Effector memory CD8-positive, alpha-beta T cell (primary cell): ENCODE results near the gene SPA17.

ENCODE experiments used
- ATAC-seq: fragments of 150-1000 bp; cut with Tn5 transposase; replicated peaks from 2 replicates; pipeline ENCODE4 v1.10.0; 2021; ENCODE audit warnings: mild to moderate bottlenecking, moderate library complexity
- DNase-seq, 3 experiments: peaks; one replicate each; pipeline ENCODE4 v3.0.0; 2021
- H3K27ac Mint-ChIP-seq, 2 donors: one replicate each; pipeline ENCODE4 v1.8.0; 2022; ENCODE audit warnings: mild to moderate bottlenecking in 2 of 2, mixed read lengths in 2 of 2, moderate library complexity in 2 of 2
- H3K27me3 Mint-ChIP-seq, 2 donors: one replicate each; pipeline ENCODE4 v1.8.0; 2022; ENCODE audit warnings: mixed read lengths in 2 of 2
- H3K36me3 Mint-ChIP-seq: one replicate; pipeline ENCODE4 v1.8.0; 2022; ENCODE audit warnings: mild to moderate bottlenecking, moderate library complexity, mixed read lengths; ENCODE audit not compliant: insufficient read depth
- H3K4me1 Mint-ChIP-seq, 2 donors: one replicate each; pipeline ENCODE4 v1.8.0; 2022; ENCODE audit warnings: low read depth in 2 of 2, mixed read lengths in 2 of 2
- H3K4me3 Mint-ChIP-seq, 2 donors: one replicate each; pipeline ENCODE4 v1.8.0; 2022; ENCODE audit warnings: mild to moderate bottlenecking in 2 of 2, mixed read lengths in 2 of 2, moderate library complexity in 2 of 2
- H3K9me3 Mint-ChIP-seq, 2 donors: one replicate each; pipeline ENCODE4 v1.8.0; 2022; ENCODE audit warnings: mixed read lengths in 2 of 2

The SPA17 gene

GRCh38 chr11:124739479-124740276 is 66.0 kb downstream of the SPA17 start, which contains the start of gene NRGN:
NRGN (plus strand) TSS chr11:124739942; CDS start chr11:124740085, 143 bp downstream.
- DNase-seq (peak; percentile 71 to 73 (median 72)), ATAC-seq (peak; percentile 88)
- Mint-ChIP-seq H3K27me3 (peaks cover 23 to 43% of the 10 kb centered on the region in 2 donors), H3K9me3 (no peaks in the 10 kb centered on the region), H3K36me3 (peaks cover 6% of the 10 kb centered on the region), H3K27ac (peak within 1 kb of the TSS in 1 of 2 donors; percentile 18), H3K4me1 (peaks cover 12 to 18% of the 10 kb centered on the region in 2 donors), H3K4me3 (peak within 1 kb of the TSS; percentile 80 to 88)

GRCh38 chr11:124740277-124740882 is 66.7 kb downstream of the SPA17 start:
- H3K4me3 Mint-ChIP-seq: peak overlapping the region; percentile 80 to 88
- peaks cover 23 to 43% of the 10 kb centered on the region in 2 donors for H3K27me3 Mint-ChIP-seq
- no peaks in the 10 kb centered on the region for H3K9me3 Mint-ChIP-seq
- ATAC-seq (peak; percentile 69), DNase-seq (peak; percentile 40 to 48 (median 48))
- H3K4me1 Mint-ChIP-seq: peaks cover 12 to 21% of the 10 kb centered on the region in 2 donors
- peaks cover 6% of the 10 kb centered on the region for H3K36me3 Mint-ChIP-seq
- H3K27ac Mint-ChIP-seq: no peak overlapping the region

DNA sequence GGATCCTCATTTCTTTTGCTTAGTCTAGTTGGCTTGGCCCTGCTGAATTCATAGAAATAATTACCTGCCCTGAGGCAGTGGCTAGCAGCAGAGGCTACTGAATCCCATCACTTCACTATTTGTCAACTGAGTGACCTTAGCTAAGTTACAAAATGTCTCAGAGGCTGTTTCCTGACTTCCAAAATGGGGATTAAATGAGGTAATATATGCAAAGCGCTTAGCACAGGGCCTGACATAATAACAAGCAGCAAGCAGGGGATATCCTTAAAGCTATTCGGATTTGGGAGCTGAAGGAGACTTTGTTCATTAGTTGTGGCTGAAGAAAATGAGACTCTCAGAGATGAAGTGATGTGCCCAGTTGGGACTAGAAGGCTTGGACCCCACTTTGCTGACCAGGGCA is 68.9 kb downstream of the SPA17 start:
- Mint-ChIP-seq H3K4me3 (no peak overlapping the region), H3K36me3 (peaks cover 9% of the 10 kb centered on the region), H3K4me1 (peaks cover 17 to 27% of the 10 kb centered on the region in 2 donors), H3K9me3 (no peaks in the 10 kb centered on the region), H3K27me3 (peaks cover 23 to 34% of the 10 kb centered on the region in 2 donors), H3K27ac (no peak overlapping the region)
- ATAC-seq (no peak), DNase-seq (no peak)

- no peaks in the 10 kb centered on the region for H3K9me3 Mint-ChIP-seq
These were observed 69.3 kb downstream of the SPA17 start for GRCh38 chr11:124743050-124743449.

DNA sequence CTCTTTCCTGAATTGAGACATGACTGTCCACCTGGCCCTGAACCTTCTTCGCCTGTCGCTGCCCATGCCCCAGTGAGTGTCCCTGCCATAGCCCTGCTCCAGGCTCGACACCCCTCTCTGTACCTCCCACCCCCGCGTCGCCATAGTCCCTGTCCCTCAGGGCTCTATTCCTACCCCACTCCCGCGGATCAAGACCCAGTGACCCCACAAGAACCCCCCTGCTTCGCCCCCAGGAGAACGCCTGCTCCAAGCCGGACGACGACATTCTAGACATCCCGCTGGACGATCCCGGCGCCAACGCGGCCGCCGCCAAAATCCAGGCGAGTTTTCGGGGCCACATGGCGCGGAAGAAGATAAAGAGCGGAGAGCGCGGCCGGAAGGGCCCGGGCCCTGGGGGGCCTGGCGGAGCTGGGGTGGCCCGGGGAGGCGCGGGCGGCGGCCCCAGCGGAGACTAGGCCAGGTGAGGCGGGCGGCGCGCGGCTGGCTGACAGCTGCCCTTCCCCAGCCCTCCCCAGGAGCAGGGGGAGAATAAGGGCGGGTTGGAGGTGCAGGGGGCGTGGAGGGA is 71.6 kb downstream of the SPA17 start:
- ATAC-seq: no peak

More at GRCh38 chr11:124743050-124743449, 69.3 kb downstream of the SPA17 start:
- peaks cover 9% of the 10 kb centered on the region for H3K36me3 Mint-ChIP-seq
- H3K27ac Mint-ChIP-seq: no peak overlapping the region
- DNase-seq (no peak), ATAC-seq (no peak)
- H3K27me3 Mint-ChIP-seq: peaks cover 23 to 34% of the 10 kb centered on the region in 2 donors
- no peak overlapping the region for H3K4me3 Mint-ChIP-seq
- H3K4me1 Mint-ChIP-seq: peaks cover 17 to 27% of the 10 kb centered on the region in 2 donors

GRCh38 chr11:124745835-124746620 is 72.3 kb downstream of the SPA17 start:
- Mint-ChIP-seq H3K4me3 (peak overlapping the region; percentile 89 to 93), H3K4me1 (peaks cover 4 to 9% of the 10 kb centered on the region in 2 donors), H3K27me3 (peaks cover 18 to 27% of the 10 kb centered on the region in 2 donors), H3K9me3 (no peaks in the 10 kb centered on the region), H3K27ac (peak overlapping the region; percentile 83 to 89), H3K36me3 (peaks cover 4% of the 10 kb centered on the region)
- ATAC-seq: peak; percentile 19
- peak in 1 of 3 experiments; percentile 24 for DNase-seq

More for the DNA sequence above, 71.6 kb downstream of the SPA17 start:
- H3K4me3 Mint-ChIP-seq: peak overlapping the region; percentile 89 to 93
- DNase-seq: no peak
- H3K27ac Mint-ChIP-seq: no peak overlapping the region
- peaks cover 18 to 27% of the 10 kb centered on the region in 2 donors for H3K27me3 Mint-ChIP-seq
- H3K9me3 Mint-ChIP-seq: no peaks in the 10 kb centered on the region
- H3K4me1 Mint-ChIP-seq: peaks cover 8 to 16% of the 10 kb centered on the region in 2 donors
- H3K36me3 Mint-ChIP-seq: peaks cover 5% of the 10 kb centered on the region

DNA sequence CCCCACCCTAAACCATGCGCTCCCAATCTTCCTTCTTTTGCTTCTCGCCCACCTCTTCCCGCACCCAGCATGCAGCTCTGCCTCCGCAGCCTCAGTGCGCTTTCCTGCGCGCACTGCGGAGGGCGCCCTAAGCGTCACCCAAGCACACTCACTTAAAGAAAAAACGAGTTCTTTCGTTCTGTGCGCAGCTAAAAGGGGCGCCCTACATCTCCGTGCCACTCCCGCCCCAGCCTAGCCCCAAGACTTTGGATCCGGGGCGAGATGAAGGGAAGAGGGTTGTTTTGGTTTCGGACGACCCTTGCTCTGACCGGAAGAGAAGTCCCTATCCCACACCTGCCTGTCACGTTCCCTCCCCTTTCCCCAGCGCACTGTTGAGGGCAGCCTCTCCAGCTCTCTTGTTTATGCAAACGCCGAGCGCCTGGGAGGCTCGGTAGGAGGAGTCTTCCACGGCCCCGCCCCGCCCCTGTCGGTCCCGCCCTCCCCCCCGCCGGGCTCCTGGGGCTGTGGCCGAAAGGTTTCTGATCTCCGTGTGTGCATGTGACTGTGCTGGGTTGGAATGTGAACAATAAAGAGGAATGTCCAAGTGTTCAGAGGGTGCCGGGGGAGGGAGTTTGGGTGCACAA is 73.0 kb downstream of the SPA17 start:
- DNase-seq (peak; percentile 66 to 76 (median 66)), ATAC-seq (peak; percentile 91)
- H3K27ac Mint-ChIP-seq: peak overlapping the region; percentile 83 to 89
- peaks cover 11 to 23% of the 10 kb centered on the region in 2 donors for H3K27me3 Mint-ChIP-seq
- peaks cover 4% of the 10 kb centered on the region for H3K36me3 Mint-ChIP-seq
- no peaks in the 10 kb centered on the region for H3K9me3 Mint-ChIP-seq
- peaks cover 4 to 9% of the 10 kb centered on the region in 2 donors for H3K4me1 Mint-ChIP-seq
- peak overlapping the region; percentile 89 to 93 for H3K4me3 Mint-ChIP-seq
